MM.1S (cell line): ENCODE measurements around the gene GRXCR2.

Experiments
- DNase-seq: peaks from one replicate; pipeline ENCODE4 v3.0.0-alpha.2; 2015
- H2AFZ ChIP-seq: fragments of 300-600 bp; sonication (generic); 2 replicates; pipeline ENCODE4 v1.6.0; 2016; ENCODE audit warnings: antibody characterized with exemption, low read length
- H3F3A ChIP-seq: fragments of 300-600 bp; sonication (generic); 2 replicates; pipeline ENCODE4 v1.6.1; 2016; ENCODE audit warnings: mild to moderate bottlenecking, antibody characterized with exemption, low read length, moderate library complexity, mixed read lengths; ENCODE audit not compliant: insufficient read depth
- H3K27ac ChIP-seq: fragments of 300-600 bp; sonication (generic); 2 replicates; pipeline ENCODE4 v1.5.1; 2016; ENCODE audit warnings: mild to moderate bottlenecking, low read length
- H3K27me3 ChIP-seq: fragments of 300-600 bp; sonication (generic); replicated peaks from 2 replicates; pipeline ENCODE4 v1.6.0; 2016; ENCODE audit warnings: low read length; ENCODE audit not compliant: insufficient read depth
- H3K36me3 ChIP-seq: fragments of 300-600 bp; sonication (generic); replicated peaks from 2 replicates; pipeline ENCODE4 v1.6.1; 2016; ENCODE audit warnings: mild to moderate bottlenecking, low read length, mixed read lengths; ENCODE audit not compliant: insufficient read depth
- H3K4me1 ChIP-seq: fragments of 300-600 bp; sonication (generic); 2 replicates; pipeline ENCODE4 v1.6.1; 2016; ENCODE audit warnings: low read length, mixed read lengths
- H3K4me2 ChIP-seq: fragments of 300-600 bp; sonication (generic); 2 replicates; pipeline ENCODE4 v1.6.0; 2016; ENCODE audit warnings: low read depth, low read length
- H3K4me3 ChIP-seq: fragments of 300-600 bp; sonication (generic); 2 replicates; pipeline ENCODE4 v1.5.1; 2016; ENCODE audit warnings: low read length, mixed read lengths
- H3K79me2 ChIP-seq: fragments of 300-600 bp; sonication (generic); 2 replicates; pipeline ENCODE4 v1.6.1; 2016; ENCODE audit warnings: mixed run types, low read length, mixed read lengths
- H3K9ac ChIP-seq: fragments of 300-600 bp; sonication (generic); 2 replicates; pipeline ENCODE4 v1.6.1; 2016; ENCODE audit warnings: low read length, mixed read lengths
- H3K9me2 ChIP-seq: fragments of 300-600 bp; sonication (generic); replicated peaks from 2 replicates; pipeline ENCODE4 v1.6.1; 2016; ENCODE audit warnings: mild to moderate bottlenecking, low read length, mixed read lengths; ENCODE audit not compliant: insufficient read depth
- H3K9me3 ChIP-seq: fragments of 300-600 bp; sonication (generic); replicated peaks from 2 replicates; pipeline ENCODE4 v1.6.1; 2016; ENCODE audit warnings: mild to moderate bottlenecking, low read length, mixed read lengths; ENCODE audit not compliant: insufficient read depth
- H4K20me1 ChIP-seq: fragments of 300-600 bp; sonication (generic); 2 replicates; pipeline ENCODE4 v1.6.1; 2016; ENCODE audit warnings: mild to moderate bottlenecking, low read length, moderate library complexity, mixed read lengths; ENCODE audit not compliant: insufficient read depth
- CTCF ChIP-seq: fragments of 300-600 bp; sonication (generic); IDR thresholded peaks from 2 replicates; pipeline ENCODE4 v1.5.1; 2016; ENCODE audit warnings: antibody characterized with exemption, low read length, mixed read lengths
- EZH2 ChIP-seq: fragments of 300-600 bp; sonication (generic); optimal IDR thresholded peaks from 2 replicates; pipeline ENCODE3; 2017; ENCODE audit warnings: low read depth, mild to moderate bottlenecking, antibody characterized with exemption, low read length, mixed read lengths
- EZH2phosphoT487 ChIP-seq: fragments of 300-600 bp; sonication (generic); IDR thresholded peaks from 2 replicates; pipeline ENCODE4 v1.6.1; 2018; ENCODE audit warnings: antibody characterized with exemption, low read length

Gene GRXCR2

GRCh38 chr5:145912594-145912993 lies 39.8 kb upstream of the GRXCR2 start:
- H2AFZ ChIP-seq, result no peak overlapping the region
- no peak overlapping the region for H3K27ac ChIP-seq
- no peaks in the 10 kb centered on the region for H3K4me1 ChIP-seq
- H3K79me2 ChIP-seq, result no peaks in the 10 kb centered on the region
- no peak overlapping the region for H3K4me3 ChIP-seq
- no peak for DNase-seq
- TF ChIP-seq EZH2phosphoT487 (no peak), CTCF (no peak), EZH2 (no peak)
- no peaks in the 10 kb centered on the region for H3K27me3 ChIP-seq
- H3F3A ChIP-seq, result no peaks in the 10 kb centered on the region
- no peak overlapping the region for H3K4me2 ChIP-seq
- H3K9ac ChIP-seq, result no peak overlapping the region
- H4K20me1 ChIP-seq, result no peaks in the 10 kb centered on the region
- no peaks in the 10 kb centered on the region for H3K9me3 ChIP-seq
- no peaks in the 10 kb centered on the region for H3K36me3 ChIP-seq
- H3K9me2 ChIP-seq, result no peaks in the 10 kb centered on the region

GRCh38 chr5:145912019-145912418 lies 39.2 kb upstream of the GRXCR2 start:
- Histone ChIP-seq H3K4me3 (no peak overlapping the region), H3K79me2 (no peaks in the 10 kb centered on the region), H2AFZ (no peak overlapping the region), H3F3A (no peaks in the 10 kb centered on the region), H3K9me2 (no peaks in the 10 kb centered on the region), H3K27ac (no peak overlapping the region), H3K9ac (no peak overlapping the region), H4K20me1 (no peaks in the 10 kb centered on the region), H3K9me3 (no peaks in the 10 kb centered on the region), H3K36me3 (no peaks in the 10 kb centered on the region), H3K4me2 (no peak overlapping the region), H3K4me1 (no peaks in the 10 kb centered on the region), H3K27me3 (no peaks in the 10 kb centered on the region)
- TF ChIP-seq CTCF (no peak), EZH2 (no peak), EZH2phosphoT487 (no peak)
- DNase-seq, result no peak

GRCh38 chr5:145911164-145911563 lies 38.4 kb upstream of the GRXCR2 start:
- H3K27ac ChIP-seq, result no peak overlapping the region
- no peaks in the 10 kb centered on the region for H3K36me3 ChIP-seq
- no peaks in the 10 kb centered on the region for H3K9me2 ChIP-seq
- H2AFZ ChIP-seq, result no peak overlapping the region
- no peak overlapping the region for H3K9ac ChIP-seq
- no peak for DNase-seq
- no peak overlapping the region for H3K4me3 ChIP-seq
- H3F3A ChIP-seq, result no peaks in the 10 kb centered on the region
- H4K20me1 ChIP-seq, result no peaks in the 10 kb centered on the region
- no peak overlapping the region for H3K4me2 ChIP-seq
- TF ChIP-seq CTCF (no peak), EZH2phosphoT487 (no peak), EZH2 (no peak)
- H3K9me3 ChIP-seq, result no peaks in the 10 kb centered on the region
- H3K4me1 ChIP-seq, result no peaks in the 10 kb centered on the region
- H3K79me2 ChIP-seq, result no peaks in the 10 kb centered on the region
- no peaks in the 10 kb centered on the region for H3K27me3 ChIP-seq
